Heart left ventricle (tissue), 16 donors: Measurements from ENCODE around the gene TMEM106C. TPM values are rescaled to one million over a fixed set of nuclear protein-coding genes. Genes with fewer than 3 reads are reported as not detected.
A peak's percentile ranks its signal among the peaks of the same experiment; 100 is the strongest.

Experiments
- ATAC-seq, 4 donors: fragments of 200-7000 bp; cut with Tn5 transposase; one replicate each; pipeline ENCODE4 v1.9.1; 2020 to 2022; ENCODE audit warnings: moderate library complexity in 4 of 4, mild to moderate bottlenecking in 3 of 4, moderate number of reproducible peaks in 1 of 4
- DNase-seq, 5 donors: peaks; one replicate each; pipeline ENCODE4 v3.0.0-alpha.2; 2020
- H3K27ac ChIP-seq, 12 donors: fragments of 200-600 bp; sonication (generic) in 4 of 12; one replicate each; pipeline versions ENCODE4 v1.5.0 to v1.8.0; 2016 to 2022; ENCODE audit warnings: mild to moderate bottlenecking in 2 of 12
- H3K27me3 ChIP-seq, 9 donors: fragments of 200-600 bp; sonication (generic) in 2 of 9; one replicate each; pipeline versions ENCODE4 v1.5.1 to v1.8.0; 2016 to 2022; ENCODE audit warnings: mild to moderate bottlenecking in 3 of 9
- H3K36me3 ChIP-seq, 9 donors: fragments of 200-600 bp; sonication (generic) in 2 of 9; one replicate each; pipeline versions ENCODE4 v1.5.0 to v1.8.0; 2018 to 2022; ENCODE audit warnings: mild to moderate bottlenecking in 2 of 9
- H3K4me1 ChIP-seq, 12 donors: fragments of 200-600 bp; sonication (generic) in 4 of 12; one replicate each; pipeline versions ENCODE4 v1.5.0 to v1.8.0; 2016 to 2022; ENCODE audit warnings: mild to moderate bottlenecking in 3 of 12
- H3K4me3 ChIP-seq, 12 donors: fragments of 200-600 bp; sonication (generic) in 4 of 12; one replicate each; pipeline versions ENCODE4 v1.5.0 to v1.8.0; 2017 to 2022; ENCODE audit warnings: mild to moderate bottlenecking in 9 of 12, moderate library complexity in 4 of 12
- H3K9me3 ChIP-seq, 12 donors: fragments of 200-600 bp; sonication (generic) in 4 of 12; one replicate each; pipeline versions ENCODE4 v1.5.0 to v1.8.0; 2016 to 2022; ENCODE audit warnings: mild to moderate bottlenecking in 1 of 12
- POLR2A ChIP-seq, 2 donors: fragments of 450-650 bp; IDR thresholded peaks; one replicate each; pipeline ENCODE4 v1.6.1; 2017; ENCODE audit warnings: antibody characterized with exemption in 2 of 2, mild to moderate bottlenecking in 2 of 2, moderate library complexity in 2 of 2
- WGBS, 4 donors: extraction: QIAGEN DNeasy Blood & Tissue Kit in 2 of 4; methylation state at CpG; one replicate each; pipeline versions ENCODE4 v1.1.5 to v1.1.7; 2013 to 2018; 5-methylcytosine and 5-hydroxymethylcytosine counted together
- intact Hi-C, 10 donors: fragments of 100-400 bp; cut with DNase I; formaldehyde crosslinking; loops; one replicate each; pipeline versions ENCODE4 v1.11.1 to v1.14.2; 2022
- polyA plus RNA-seq, 2 donors: library from polyadenylated mRNA; stranded (reverse); fragments of 200-250 nt; gene quantifications; one replicate each; pipeline ENCODE4 v1.2.3, GENCODE V29; 2013
- total RNA-seq, 9 donors: library from RNA; depleted of rRNA in 2 of 9; stranded (reverse); fragments of >200 nt in 2 of 9; fragmentation: NEBNext Ultra II Directional in 3 of 9; extraction: Animal tissue kit (Norgen Biotek cat#: 25700) in 3 of 9; gene quantifications; one replicate each; pipeline versions ENCODE4 v1.1.0 to v1.2.4, GENCODE V29; 2016 to 2023
- TF ChIP-seq, protein P1 (sequence below), 12 donors: fragments of 200-600 bp; sonication (generic) in 4 of 12; IDR thresholded peaks; one replicate each; pipeline versions ENCODE4 v1.5.0 to v1.8.0; 2018 to 2022; ENCODE audit warnings: antibody characterized with exemption in 12 of 12, mild to moderate bottlenecking in 5 of 12
- donor health status: ischemic (EF 13 %, LVEDD 7.1; RV severe dilation, severe dysfunction).
- donor health status: healthy with polysubstance abuse.
- donor health status: DM: no; HTN: yes; CAD: no.
- donor health status: DM: no; HTN: no; CAD: no.
- donor health status: ischemic (EF 25% LVEDD 6.9; RV normal size, moderate dysfunction).
- donor health status: ischemic (EF 25% LVEDD 5.7; RV mildly dilated, moderate dysfunction).
- donor health status: healthy.
- donor health status: DM: yes; HTN: yes; CAD: no.
- donor health status: ischemic (EF 35%, LVEDD 5.7; RV mildly dilated, moderate dysfunction).
- donor health status: nonischemic (EF 11% LVEDD 7.7; RV severe dilation, severe dysfunction).
- donor health status: DM: yes; HTN: yes; CAD: no.
- donor health status: PGD.
- donor health status: ischemic (EF 29% LVEDD 5.4; RV normal size, mild dysfunction).
- donor health status: nonischemic (EF 23%, LVEDD 6.1; RV moderate dilation, normal function).

Gene TMEM106C
- total and polyA plus RNA-seq, 11 donors = 23.0 to 66.6 (median 50.0) TPM

- DNase-seq (peak in 4 of 5 donors; percentile 37 to 61 (median 53)), ATAC-seq (peak; percentile 27 to 69 (median 59))
- H3K9me3 ChIP-seq = no peaks in the 10 kb centered on the region
- H3K4me1 ChIP-seq = peaks cover 3 to 47% (median 40%) of the 10 kb centered on the region in 12 donors
- H3K27ac ChIP-seq = no peak overlapping the region
- peak overlapping the region in 11 of 12 donors; percentile 6 to 65 (median 55) for H3K4me3 ChIP-seq
- H3K36me3 ChIP-seq = no peaks in the 10 kb centered on the region
- TF ChIP-seq POLR2A (IDR thresholded peaks at IDR 0.05) = no peak
- TF ChIP-seq, protein P1, sequence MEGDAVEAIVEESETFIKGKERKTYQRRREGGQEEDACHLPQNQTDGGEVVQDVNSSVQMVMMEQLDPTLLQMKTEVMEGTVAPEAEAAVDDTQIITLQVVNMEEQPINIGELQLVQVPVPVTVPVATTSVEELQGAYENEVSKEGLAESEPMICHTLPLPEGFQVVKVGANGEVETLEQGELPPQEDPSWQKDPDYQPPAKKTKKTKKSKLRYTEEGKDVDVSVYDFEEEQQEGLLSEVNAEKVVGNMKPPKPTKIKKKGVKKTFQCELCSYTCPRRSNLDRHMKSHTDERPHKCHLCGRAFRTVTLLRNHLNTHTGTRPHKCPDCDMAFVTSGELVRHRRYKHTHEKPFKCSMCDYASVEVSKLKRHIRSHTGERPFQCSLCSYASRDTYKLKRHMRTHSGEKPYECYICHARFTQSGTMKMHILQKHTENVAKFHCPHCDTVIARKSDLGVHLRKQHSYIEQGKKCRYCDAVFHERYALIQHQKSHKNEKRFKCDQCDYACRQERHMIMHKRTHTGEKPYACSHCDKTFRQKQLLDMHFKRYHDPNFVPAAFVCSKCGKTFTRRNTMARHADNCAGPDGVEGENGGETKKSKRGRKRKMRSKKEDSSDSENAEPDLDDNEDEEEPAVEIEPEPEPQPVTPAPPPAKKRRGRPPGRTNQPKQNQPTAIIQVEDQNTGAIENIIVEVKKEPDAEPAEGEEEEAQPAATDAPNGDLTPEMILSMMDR (IDR thresholded peaks at IDR 0.05) = peak in 1 of 12 donors; percentile 14
- 2 to 4% (median 2%) methylated on average over 10 to 26 of the region's 26 CpGs for WGBS, 4 donors
- intact Hi-C loops = loop anchor here in 2 of 10 donors (5.0 kb wide), 1 partner anchor 40 kb away; the partner anchor contains the start of gene TMEM106C (in 2 of the 2)
- peaks cover 20 to 90% (median 44%) of the 10 kb centered on the region in 9 donors for H3K27me3 ChIP-seq
These were observed 39.4 kb downstream of the TMEM106C start for GRCh38 chr12:48002773-48003218.

DNA sequence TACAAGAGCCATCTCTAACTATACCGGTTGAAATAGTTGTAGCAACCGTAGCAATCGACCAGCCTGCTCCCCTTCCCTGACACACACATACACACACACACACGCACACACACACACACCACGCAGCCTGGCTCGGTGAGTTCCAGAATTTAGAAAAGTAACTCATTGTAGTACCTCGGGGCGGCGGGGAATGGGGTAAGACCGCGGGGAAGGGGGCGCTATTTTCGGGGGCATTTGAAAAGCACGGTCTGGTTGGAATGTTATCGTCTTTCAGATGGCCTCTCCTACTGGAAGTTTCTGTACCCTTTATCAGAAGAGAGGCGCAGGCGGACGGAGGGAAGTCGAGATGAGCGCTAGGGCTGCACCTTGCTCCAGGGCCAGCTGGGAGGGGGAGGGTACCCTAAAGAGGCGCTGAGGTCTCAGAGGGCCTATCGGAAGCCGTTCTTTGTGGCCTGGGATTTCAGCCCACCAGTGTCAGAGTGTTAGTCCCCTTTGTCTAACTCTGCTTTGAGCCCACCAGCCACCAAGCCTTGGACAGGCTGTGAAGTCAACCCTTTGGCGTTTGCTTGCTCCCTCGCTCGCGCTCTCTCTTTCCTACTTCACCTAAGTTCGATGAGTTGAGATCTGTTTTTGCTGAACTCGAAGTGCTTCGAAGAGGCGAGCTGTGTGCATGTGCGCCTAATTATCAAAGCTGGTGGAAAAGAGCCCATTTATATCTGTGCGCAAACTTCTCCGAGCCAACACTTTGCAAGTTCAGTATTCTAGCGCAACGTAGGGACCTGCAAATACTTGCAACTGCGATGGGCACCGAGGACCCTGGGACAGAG lies 40.0 kb downstream of the TMEM106C start:
- DNase-seq (no peak), ATAC-seq (no peak)
- Histone ChIP-seq H3K9me3 (no peaks in the 10 kb centered on the region), H3K27me3 (peaks cover 21 to 90% (median 44%) of the 10 kb centered on the region in 9 donors), H3K36me3 (no peaks in the 10 kb centered on the region), H3K4me1 (peaks cover 3 to 47% (median 40%) of the 10 kb centered on the region in 12 donors), H3K27ac (no peak overlapping the region), H3K4me3 (peak overlapping the region; percentile 4 to 65 (median 46))
- TF ChIP-seq, protein P1 (IDR thresholded peaks at IDR 0.05) = no peak
- no peak for TF ChIP-seq POLR2A (IDR thresholded peaks at IDR 0.05)
- 6 to 10% (median 7%) methylated on average over 33 to 38 of the region's 38 CpGs for WGBS, 4 donors
- intact Hi-C loops = loop anchor here in 2 of 10 donors (5.0 kb wide), 1 partner anchor 41 kb away; the partner anchor contains the start of gene TMEM106C (in 2 of the 2)

DNA sequence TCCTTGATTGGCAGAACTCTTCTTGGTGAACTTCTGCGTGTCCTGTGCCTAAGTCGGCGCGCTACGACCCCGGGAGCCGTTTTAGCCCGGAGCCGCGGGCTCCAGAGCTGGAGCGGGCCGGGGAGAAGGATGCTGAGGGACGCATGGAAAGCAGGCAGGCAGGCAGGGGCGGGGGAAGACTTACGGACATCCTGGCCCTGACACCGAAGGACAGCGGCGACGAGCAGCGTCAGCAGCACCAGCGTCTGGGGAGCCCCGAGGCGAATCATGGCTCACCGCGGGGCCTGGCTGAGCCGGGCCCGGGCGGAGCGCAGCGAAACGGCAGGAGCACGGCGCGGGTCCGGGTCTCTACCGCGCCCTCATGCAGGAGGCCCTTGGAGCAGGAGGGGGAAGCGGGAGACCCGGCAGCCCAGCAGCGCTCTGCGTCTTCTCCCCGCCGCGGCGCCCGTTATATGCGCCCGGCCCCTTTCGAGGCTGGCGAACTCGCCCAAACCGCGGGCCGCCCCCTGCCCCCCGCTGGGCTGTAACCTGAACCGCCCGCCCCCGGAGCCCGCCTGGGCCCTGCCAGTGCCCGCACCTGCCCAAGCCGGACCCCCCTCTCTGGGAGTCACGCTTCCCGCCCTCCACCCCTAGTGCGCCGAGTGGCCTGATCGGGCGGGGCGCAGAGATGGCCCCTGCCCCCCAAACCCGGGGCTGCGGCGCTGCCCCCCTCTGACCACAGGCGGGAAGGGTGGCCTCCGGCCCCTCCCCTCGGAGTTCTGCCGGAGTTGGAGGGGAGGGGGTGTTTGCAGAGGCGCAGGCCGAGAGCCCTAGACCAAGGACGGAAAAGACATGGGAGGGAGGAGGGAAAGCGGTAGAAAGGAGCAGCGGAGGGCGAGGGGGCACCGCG lies 40.9 kb downstream of the TMEM106C start, which contains the start of gene COL2A1:
TSS of gene COL2A1 (minus strand) at position 424 of the 889 bp plus-strand sequence. CDS start at position 269, 155 bp downstream.
- ATAC-seq (peak in 2 of 4 donors; percentile 7 to 28), DNase-seq (no peak)
- no peak within 1 kb of the TSS for H3K27ac ChIP-seq
- 2 to 5% (median 4%) methylated on average over 67 to 83 of the region's 83 CpGs for WGBS, 4 donors
- H3K36me3 ChIP-seq = no peaks in the 10 kb centered on the region
- H3K4me3 ChIP-seq = peak within 1 kb of the TSS; percentile 4 to 54 (median 44)
- H3K9me3 ChIP-seq = no peaks in the 10 kb centered on the region
- intact Hi-C loops = loop anchor here in 2 of 10 donors (5.0 kb wide), 1 partner anchor 42 kb away; the partner anchor contains the start of gene TMEM106C (in 2 of the 2)
- H3K27me3 ChIP-seq = peaks cover 21 to 87% (median 44%) of the 10 kb centered on the region in 9 donors
- TF ChIP-seq POLR2A (IDR thresholded peaks at IDR 0.05) = no peak
- TF ChIP-seq, protein P1 (IDR thresholded peaks at IDR 0.05) = no peak
- peaks cover 3 to 47% (median 40%) of the 10 kb centered on the region in 12 donors for H3K4me1 ChIP-seq
